T-cell (primary cell): ENCODE data around the gene GGT1. TPM values are rescaled to one million over a fixed set of nuclear protein-coding genes. Genes with fewer than 3 reads are reported as not detected.
A peak's percentile ranks its signal among the peaks of the same experiment; 100 is the strongest.
"Not testable (repeated sequence)": the region's sequence is repeated elsewhere in the genome, so short reads cannot be mapped to it uniquely, and the experiment has no call there.

ENCODE experiments used
- ATAC-seq, 4 experiments: fragments of 200-7000 bp in 3 of 4; fragments of 150-1000 bp in 1 of 4; cut with Tn5 transposase; replicated peaks in 1 of 4; 1 replicate in 3 of 4; 2 replicates in 1 of 4; pipeline ENCODE4 v1.10.0; 2021; ENCODE audit warnings: moderate library complexity in 3 of 4, mild to moderate bottlenecking in 2 of 4, moderate number of reproducible peaks in 1 of 4
- CTCF ChIA-PET, 2 donors: fragments of 300-600 bp; sonication (Branson Sonifier 250); formaldehyde crosslinking; loops; one replicate each; lab custom pipeline; 2022; ENCODE audit warnings: antibody characterized with exemption in 2 of 2; lab: Charles Lee
- POLR2A ChIA-PET, 2 donors: fragments of 300-600 bp; sonication (Branson Sonifier 250); formaldehyde crosslinking; loops; one replicate each; lab custom pipeline; 2022; ENCODE audit warnings: antibody characterized with exemption in 2 of 2; lab: Charles Lee
- DNase-seq, 35 experiments: peaks; one replicate each; pipeline versions ENCODE4 v3.0.0 to v3.0.0-alpha.2; 2013 to 2023
- H3K27ac ChIP-seq: one replicate; pipeline ENCODE4 v1.5.1; 2013; ENCODE audit warnings: low read length
- H3K27me3 ChIP-seq, 2 experiments: replicated peaks in 1 of 2; 1 replicate in 1 of 2; 2 replicates in 1 of 2; pipeline versions ENCODE4 v1.6.1 to v1.7.0; 2013; ENCODE audit warnings: low read length in 1 of 2, mixed read lengths in 1 of 2; ENCODE audit not compliant: control insufficient read depth in 2 of 2, insufficient read depth in 2 of 2; ENCODE audit errors: extremely low read depth in 1 of 2
- H3K36me3 ChIP-seq, 2 donors: 1 replicate in 1 of 2; 2 replicates in 1 of 2; pipeline versions ENCODE4 v1.6.1 to v1.7.0; 2013; ENCODE audit warnings: low read length in 1 of 2; ENCODE audit not compliant: control insufficient read depth in 2 of 2, insufficient read depth in 1 of 2; ENCODE audit errors: extremely low read depth in 1 of 2
- H3K4me1 ChIP-seq, 2 experiments: 1 replicate in 1 of 2; 2 replicates in 1 of 2; pipeline versions ENCODE4 v1.6.1 to v1.7.0; 2013; ENCODE audit warnings: low read length in 2 of 2, mixed read lengths in 1 of 2; ENCODE audit not compliant: insufficient read depth in 2 of 2, control insufficient read depth in 1 of 2; ENCODE audit errors: extremely low read depth in 1 of 2
- H3K4me3 ChIP-seq, 2 donors: 1 replicate in 1 of 2; 2 replicates in 1 of 2; pipeline versions ENCODE4 v1.5.1 to v1.7.0; 2013; ENCODE audit warnings: mild to moderate bottlenecking in 2 of 2, low read length in 1 of 2, moderate library complexity in 1 of 2; ENCODE audit not compliant: control insufficient read depth in 1 of 2; ENCODE audit errors: extremely low read depth in 1 of 2
- H3K9me3 ChIP-seq: 2 replicates; pipeline ENCODE4 v1.7.0; 2013
- H3K27ac Mint-ChIP-seq, 2 donors: one replicate each; pipeline ENCODE4 v1.8.0; 2020 to 2021; ENCODE audit warnings: mild to moderate bottlenecking in 2 of 2, mixed read lengths in 2 of 2
- H3K27me3 Mint-ChIP-seq, 2 donors: one replicate each; pipeline ENCODE4 v1.8.0; 2021 to 2022; ENCODE audit warnings: mixed read lengths in 2 of 2
- H3K36me3 Mint-ChIP-seq: one replicate; pipeline ENCODE4 v1.8.0; 2021; ENCODE audit warnings: mixed read lengths
- H3K4me1 Mint-ChIP-seq, 3 donors: one replicate each; pipeline ENCODE4 v1.8.0; 2020 to 2022; ENCODE audit warnings: mixed read lengths in 3 of 3, mild to moderate bottlenecking in 1 of 3
- H3K4me3 Mint-ChIP-seq, 3 donors: one replicate each; pipeline ENCODE4 v1.8.0; 2020 to 2022; ENCODE audit warnings: mild to moderate bottlenecking in 3 of 3, mixed read lengths in 3 of 3, moderate library complexity in 3 of 3
- H3K9me3 Mint-ChIP-seq, 3 donors: one replicate each; pipeline ENCODE4 v1.8.0; 2020 to 2022; ENCODE audit warnings: mixed read lengths in 3 of 3
- WGBS: methylation state at CpG from one replicate; pipeline ENCODE4 v1.1.5; 2013; ENCODE audit warnings: missing lambda C conversion rate; ENCODE audit not compliant: insufficient coverage; 5-methylcytosine and 5-hydroxymethylcytosine counted together
- total RNA-seq, 35 experiments: library from RNA in 6 of 35; stranded (reverse) in 6 of 35; fragments of 120-200 nt in 1 of 35; gene quantifications; one replicate each; pipeline versions ENCODE4 v1.2.1 to v1.2.4 and lab custom pipeline; 2013 to 2026

GGT1 gene
- total RNA-seq, 5 donors from 2014 or later (not counting 1 experiment from before 2014, with no cell fraction given), result 11.8 to 30.6 (median 19.8) TPM

DNA sequence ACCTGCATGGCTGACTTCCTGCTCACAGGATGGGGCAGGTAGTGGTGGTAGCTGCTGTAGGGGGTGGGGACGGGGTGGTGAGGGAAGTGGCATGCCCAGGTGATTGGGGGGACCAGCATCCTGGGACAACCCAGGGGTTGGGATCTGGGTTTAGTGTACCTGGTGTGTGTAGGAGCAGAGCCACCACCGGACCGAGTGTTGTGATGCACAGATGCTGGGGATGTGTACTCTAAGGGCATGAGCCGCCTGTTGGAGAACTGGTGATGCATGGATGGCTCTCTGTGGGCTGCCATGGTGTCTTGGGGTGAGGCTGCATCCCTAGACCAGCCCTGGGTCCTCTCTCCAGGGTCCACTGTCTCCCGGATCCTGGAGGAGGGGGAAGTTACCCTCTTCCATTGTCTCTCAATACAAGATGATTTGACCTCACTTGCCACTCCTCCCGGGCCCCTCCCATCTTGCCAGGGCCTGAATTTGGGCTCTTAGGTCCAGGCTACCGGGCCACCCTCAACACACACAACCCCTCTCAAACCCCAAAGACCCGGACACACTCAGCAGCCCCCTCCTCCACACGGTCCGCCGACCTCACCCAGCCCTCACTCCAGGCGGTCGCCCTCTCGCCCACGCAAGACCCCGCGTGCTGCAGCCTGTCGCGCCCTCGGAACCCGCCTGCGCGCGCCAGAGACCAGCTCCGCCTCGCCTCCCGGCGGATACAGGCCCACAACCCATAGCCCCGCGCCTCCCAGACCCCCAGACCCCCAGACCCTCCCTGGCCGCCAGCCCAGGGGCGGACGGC, 10.7 kb upstream of the GGT1 start:
- Mint-ChIP-seq H3K27ac (no peak overlapping the region), H3K4me1 (peaks cover 6% of the 10 kb centered on the region in 3 donors), H3K9me3 (no peaks in the 10 kb centered on the region), H3K4me3 (peak overlapping the region; percentile 77 to 80 (median 78)), H3K27me3 (peaks cover 0 to 7% of the 10 kb centered on the region in 2 donors), H3K36me3 (no peaks in the 10 kb centered on the region)
- Histone ChIP-seq H3K27me3 (peaks cover 0 to 38% of the 10 kb centered on the region in 2 experiments), H3K4me3 (peak overlapping the region in 1 of 2 donors; percentile 56), H3K9me3 (no peaks in the 10 kb centered on the region), H3K27ac (no peak overlapping the region), H3K36me3 (no peaks in the 10 kb centered on the region), H3K4me1 (peaks cover 0 to 11% of the 10 kb centered on the region in 2 experiments)
- ChIA-PET CTCF (no interaction called here), POLR2A (no interaction called here)
- 12% methylated on average over 31 of the region's 33 CpGs for WGBS
- ATAC-seq, result peak in 2 of 4 experiments; percentile 16 to 23
- peak in 1 of 35 experiments; percentile 6 for DNase-seq

DNA sequence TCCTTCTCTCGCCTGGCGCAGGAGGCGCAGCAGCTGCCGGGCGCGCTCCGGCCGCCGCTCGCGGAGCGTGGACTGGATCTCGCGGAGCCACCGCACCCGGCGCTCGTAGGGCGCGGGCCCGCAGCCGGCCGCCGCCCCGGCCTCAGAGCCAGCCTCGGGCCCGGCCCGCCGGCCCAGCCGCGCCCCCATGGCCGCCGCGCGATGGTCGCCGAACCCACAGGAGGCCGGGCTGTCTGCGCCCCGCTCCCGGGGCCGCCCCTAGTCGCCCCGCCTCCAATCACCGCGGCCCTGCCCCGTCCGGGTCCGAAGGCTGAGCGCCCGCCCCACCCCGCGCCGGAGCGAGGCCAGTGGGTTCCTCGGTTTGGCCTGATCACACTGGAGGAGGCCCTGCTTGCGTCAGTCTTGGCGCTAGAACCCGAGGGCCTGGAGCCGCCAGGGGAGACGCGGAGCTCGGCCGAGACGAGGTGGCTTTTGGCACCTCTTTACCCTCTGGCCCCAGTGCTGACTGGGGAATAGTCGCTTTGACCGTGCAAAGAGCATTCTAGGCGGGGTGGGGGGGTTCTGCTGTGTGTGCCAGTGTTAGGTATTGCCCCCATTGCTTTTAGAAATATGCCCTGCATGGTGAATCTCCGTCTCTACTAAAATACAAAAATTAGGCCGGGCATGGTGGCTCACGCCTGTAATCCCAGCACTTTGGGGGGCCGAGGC, 10.0 kb upstream of the GGT1 start, which contains the start of gene LRRC75B:
Gene LRRC75B (minus strand): TSS at position 223 of the 708 bp plus-strand sequence. CDS start 34 bp downstream, at position 189.
- DNase-seq (peak in 3 of 35 experiments; percentile 4 to 17 (median 11)), ATAC-seq (peak; percentile 42 to 50 (median 47))
- Mint-ChIP-seq H3K4me1 (peaks cover 6% of the 10 kb centered on the region in 3 donors), H3K27ac (no peak within 1 kb of the TSS), H3K4me3 (peak within 1 kb of the TSS; percentile 77 to 80 (median 78)), H3K27me3 (peaks cover 0 to 7% of the 10 kb centered on the region in 2 donors), H3K9me3 (no peaks in the 10 kb centered on the region), H3K36me3 (no peaks in the 10 kb centered on the region)
- no peaks in the 10 kb centered on the region for H3K9me3 ChIP-seq
- WGBS, result 8% methylated on average over 55 of the region's 72 CpGs
- H3K27me3 ChIP-seq, result peaks cover 0 to 38% of the 10 kb centered on the region in 2 experiments
- peak within 1 kb of the TSS; percentile 19 to 57 for H3K4me3 ChIP-seq
- POLR2A ChIA-PET, result no interaction called here
- CTCF ChIA-PET, result no interaction called here
- H3K36me3 ChIP-seq, result no peaks in the 10 kb centered on the region
- peaks cover 0 to 11% of the 10 kb centered on the region in 2 experiments for H3K4me1 ChIP-seq
- no peak within 1 kb of the TSS for H3K27ac ChIP-seq

DNA sequence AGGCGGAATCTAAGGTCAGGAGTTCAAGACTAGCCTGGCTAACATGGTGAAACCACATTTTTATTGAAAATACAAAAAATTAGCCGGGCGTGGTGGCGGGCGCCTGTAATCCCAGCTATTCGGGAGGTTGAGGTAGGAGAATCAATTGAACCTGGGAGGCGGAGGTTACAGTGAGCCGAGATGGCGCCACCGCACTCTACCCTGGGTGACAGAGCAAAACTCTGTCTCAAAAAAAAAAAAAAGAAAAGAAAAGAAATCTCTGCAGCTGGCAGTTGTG, 9.5 kb upstream of the GGT1 start:
- POLR2A ChIA-PET, H3K9me3 ChIP-seq, CTCF ChIA-PET, H3K27ac ChIP-seq, H3K36me3 ChIP-seq, DNase-seq, H3K27me3 Mint-ChIP-seq, H3K4me3 ChIP-seq, H3K36me3 Mint-ChIP-seq, ATAC-seq, H3K27ac Mint-ChIP-seq, H3K4me1 Mint-ChIP-seq, H3K9me3 Mint-ChIP-seq: not testable (repeated sequence)
- H3K4me3 Mint-ChIP-seq, result peak overlapping the region; percentile 45 to 55 (median 54)
- Histone ChIP-seq H3K4me1 (peaks cover 0 to 11% of the 10 kb centered on the region in 2 experiments), H3K27me3 (peaks cover 0 to 38% of the 10 kb centered on the region in 2 experiments)
- WGBS, result 93% methylated on average over 9 of the region's 10 CpGs

DNA sequence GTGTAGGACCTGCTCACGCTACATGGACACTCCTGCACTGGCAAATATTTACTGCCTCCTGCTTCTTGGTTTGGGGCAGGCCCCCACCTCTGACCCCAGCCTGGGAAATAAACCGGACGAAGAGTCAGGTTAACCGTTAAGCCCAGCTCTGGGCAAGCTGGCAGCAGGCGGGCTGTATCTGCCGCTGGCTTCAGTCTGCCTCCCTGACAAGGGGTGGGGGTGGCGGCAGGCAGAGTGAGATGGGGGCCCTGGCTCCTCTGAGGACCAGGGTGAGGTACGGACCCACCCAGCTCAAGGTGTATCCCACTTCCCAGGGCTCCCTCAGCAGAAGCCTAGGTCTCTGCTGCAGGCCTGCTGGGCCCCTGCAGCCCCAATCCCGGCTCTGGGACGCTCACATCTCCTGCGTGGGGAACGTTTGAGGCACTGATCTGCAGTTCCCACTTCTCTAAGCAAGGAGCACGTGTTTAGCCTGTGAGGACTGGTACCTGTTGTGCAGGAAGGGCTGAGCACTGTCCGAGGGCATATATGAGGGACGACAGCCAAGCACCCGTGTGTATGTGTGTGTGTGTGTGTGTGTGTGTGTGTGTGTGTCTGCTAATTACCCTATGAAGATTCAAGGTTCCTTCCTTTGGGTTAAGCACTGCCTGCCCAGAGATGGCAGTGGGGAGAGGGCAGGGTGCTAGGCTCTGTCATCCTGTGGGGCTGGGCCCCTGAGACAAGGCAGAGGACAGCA, 9.0 kb upstream of the GGT1 start:
- peaks cover 0 to 35% of the 10 kb centered on the region in 2 experiments for H3K27me3 ChIP-seq
- 84% methylated on average over 12 of the region's 16 CpGs for WGBS
- peaks cover 0 to 7% of the 10 kb centered on the region in 2 donors for H3K27me3 Mint-ChIP-seq
- H3K36me3 ChIP-seq, result no peaks in the 10 kb centered on the region
- no peak overlapping the region for H3K4me3 ChIP-seq
- DNase-seq (no peak), ATAC-seq (no peak)
- CTCF ChIA-PET, result no interaction called here
- no peaks in the 10 kb centered on the region for H3K9me3 Mint-ChIP-seq
- H3K4me1 ChIP-seq, result peaks cover 0 to 11% of the 10 kb centered on the region in 2 experiments
- POLR2A ChIA-PET, result no interaction called here
- H3K27ac ChIP-seq, result no peak overlapping the region
- H3K36me3 Mint-ChIP-seq, result no peaks in the 10 kb centered on the region
- peak overlapping the region; percentile 21 to 54 (median 24) for H3K4me3 Mint-ChIP-seq
- H3K27ac Mint-ChIP-seq, result no peak overlapping the region
- H3K9me3 ChIP-seq, result no peaks in the 10 kb centered on the region
- peaks cover 6% of the 10 kb centered on the region in 3 donors for H3K4me1 Mint-ChIP-seq

DNA sequence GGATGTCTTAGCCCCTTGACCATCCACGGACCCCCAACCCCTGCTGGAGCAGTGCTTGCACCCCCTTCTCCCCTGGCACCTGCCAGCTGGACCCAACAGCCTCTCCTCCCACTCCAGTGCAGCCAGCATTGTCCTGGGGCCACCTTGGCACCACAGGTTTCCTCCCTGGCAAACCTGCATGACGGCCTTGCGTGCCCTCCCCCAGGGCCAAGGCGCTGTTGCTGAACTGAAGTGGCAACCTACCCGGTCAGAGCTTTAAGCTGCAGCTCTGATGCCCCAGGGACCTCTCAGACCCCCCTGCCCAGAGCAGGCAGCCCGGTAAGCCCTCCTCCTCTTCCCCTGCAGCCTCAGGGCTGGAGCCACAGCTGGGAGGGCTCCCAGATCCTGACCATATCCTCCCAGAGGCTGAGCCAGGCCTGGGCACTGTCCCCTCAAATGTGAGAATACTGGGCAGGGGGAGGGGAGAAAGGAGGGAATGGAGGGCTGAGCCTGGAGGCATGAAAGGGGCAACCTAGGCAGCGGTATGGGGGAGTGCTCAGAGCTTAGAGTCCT, 8.3 kb upstream of the GGT1 start:
- H3K27me3 Mint-ChIP-seq, result peaks cover 0 to 7% of the 10 kb centered on the region in 2 donors
- no peak overlapping the region for H3K4me3 Mint-ChIP-seq
- ATAC-seq, result no peak
- ChIA-PET POLR2A (interaction anchor here in 1 of 2 donors (0.5 kb wide), 1 partner anchor 39 kb away, joined by 3 read pairs; no protein-coding TSS in a partner anchor), CTCF (no interaction called here)
- 67% methylated on average over 2 of the region's 7 CpGs for WGBS
- Histone ChIP-seq H3K4me1 (peaks cover 0 to 11% of the 10 kb centered on the region in 2 experiments), H3K9me3 (no peaks in the 10 kb centered on the region), H3K4me3 (no peak overlapping the region), H3K27me3 (peaks cover 0 to 35% of the 10 kb centered on the region in 2 experiments), H3K36me3 (no peaks in the 10 kb centered on the region), H3K27ac (no peak overlapping the region)
- peaks cover 6% of the 10 kb centered on the region in 3 donors for H3K4me1 Mint-ChIP-seq
- H3K27ac Mint-ChIP-seq, result no peak overlapping the region
- H3K9me3 Mint-ChIP-seq, result no peaks in the 10 kb centered on the region
- DNase-seq, result no peak
- no peaks in the 10 kb centered on the region for H3K36me3 Mint-ChIP-seq

DNA sequence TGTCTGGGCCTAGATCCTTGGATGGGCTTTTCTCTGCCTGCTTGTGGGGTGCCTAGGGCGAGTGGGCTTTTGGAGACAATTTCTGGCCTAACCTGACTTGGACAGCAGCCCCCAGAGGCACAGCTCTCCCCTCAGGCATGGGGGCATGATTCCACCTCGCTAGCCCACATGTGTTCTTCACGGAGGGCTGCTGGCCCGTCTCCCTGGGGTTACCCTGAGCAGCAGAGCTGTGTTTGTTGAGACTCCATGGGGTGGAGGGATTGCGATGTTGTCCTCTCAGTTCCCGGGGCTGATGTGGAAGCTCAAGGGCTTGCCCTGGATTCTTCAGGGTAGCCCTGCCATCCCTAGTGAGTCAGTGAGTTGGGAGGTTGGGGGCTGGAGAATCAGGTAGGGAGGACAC, 7.8 kb upstream of the GGT1 start:
- no peak for ATAC-seq
- Histone ChIP-seq H3K4me1 (peaks cover 0 to 11% of the 10 kb centered on the region in 2 experiments), H3K36me3 (no peaks in the 10 kb centered on the region), H3K9me3 (no peaks in the 10 kb centered on the region), H3K4me3 (no peak overlapping the region), H3K27ac (no peak overlapping the region), H3K27me3 (peaks cover 0 to 35% of the 10 kb centered on the region in 2 experiments)
- no peaks in the 10 kb centered on the region for H3K36me3 Mint-ChIP-seq
- peaks cover 0 to 7% of the 10 kb centered on the region in 2 donors for H3K27me3 Mint-ChIP-seq
- WGBS, result 81% methylated on average over 5 of the region's 6 CpGs
- ChIA-PET CTCF (no interaction called here), POLR2A (interaction anchor here in 1 of 2 donors (0.5 kb wide), 1 partner anchor 40 kb away, joined by 3 read pairs; no protein-coding TSS in a partner anchor)
- DNase-seq, result no peak
- no peak overlapping the region for H3K4me3 Mint-ChIP-seq
- no peaks in the 10 kb centered on the region for H3K9me3 Mint-ChIP-seq
- no peak overlapping the region for H3K27ac Mint-ChIP-seq
- peaks cover 6% of the 10 kb centered on the region in 3 donors for H3K4me1 Mint-ChIP-seq
